HEK293 (cell line): ENCODE data around the gene PRTFDC1.

Experiments
- CTCF ChIA-PET: fragments of 350-600 bp; formaldehyde crosslinking; extraction: SDS; loops from one replicate; lab custom pipeline; 2021; ENCODE audit warnings: antibody characterized with exemption; lab: Yijun Ruan, JAX
- POLR2A ChIA-PET: fragments of 300-600 bp; formaldehyde crosslinking; extraction: SDS; loops from one replicate; lab custom pipeline; 2020; ENCODE audit warnings: antibody characterized with exemption, inconsistent platforms; lab: Yijun Ruan, JAX
- H3K27ac ChIP-seq: fragments of 200-500 bp; sonication (Bioruptor generic); 2 replicates; pipeline ENCODE4 v1.5.1; 2014; ENCODE audit warnings: low read depth, low read length, control low read depth, inconsistent platforms; ENCODE audit errors: extremely low read depth
- H3K36me3 ChIP-seq, 2 experiments: fragments of 200-500 bp in 1 of 2; sonication (Bioruptor generic) in 1 of 2; 1 replicate in 1 of 2; 2 replicates in 1 of 2; pipeline ENCODE4 v1.5.1; 2014 to 2017; ENCODE audit warnings: inconsistent platforms in 2 of 2, low read length in 2 of 2; ENCODE audit not compliant: control insufficient read depth in 2 of 2, insufficient read depth in 1 of 2
- H3K4me1 ChIP-seq: fragments of 200-500 bp; sonication (Bioruptor generic); 2 replicates; pipeline ENCODE4 v1.5.1; 2014; ENCODE audit warnings: mild to moderate bottlenecking, low read length, inconsistent platforms; ENCODE audit not compliant: control insufficient read depth, insufficient read depth
- H3K4me3 ChIP-seq: 2 replicates; pipeline ENCODE4 v1.5.1; 2011; ENCODE audit warnings: low read depth, mild to moderate bottlenecking, control low read depth, low read length, moderate library complexity
- H3K9me3 ChIP-seq: fragments of 200-500 bp; sonication (Bioruptor generic); 2 replicates; pipeline ENCODE4 v1.5.1; 2014; ENCODE audit warnings: low read depth, low read length, inconsistent platforms; ENCODE audit not compliant: control insufficient read depth, insufficient read depth
- CTCF ChIP-seq: fragments of 450-650 bp; formaldehyde crosslinking; IDR thresholded peaks from 2 replicates; pipeline ENCODE4 v1.5.1; 2016; ENCODE audit warnings: missing biosample characterization, missing genetic modification characterization
- EGR2 ChIP-seq: fragments of 450-650 bp; formaldehyde crosslinking; IDR thresholded peaks from 2 replicates; pipeline ENCODE4 v1.5.1; 2016; ENCODE audit warnings: low read depth, missing biosample characterization, missing genetic modification characterization
- HOXA7 ChIP-seq: sonication (generic); formaldehyde crosslinking; IDR thresholded peaks from 2 replicates; pipeline ENCODE4 v1.8.1; 2022; ENCODE audit warnings: missing genetic modification reagents, borderline replicate concordance
- TSHZ1 ChIP-seq: fragments of 450-650 bp; formaldehyde crosslinking; IDR thresholded peaks from 2 replicates; pipeline ENCODE4 v1.5.1; 2016; ENCODE audit warnings: missing biosample characterization, missing genetic modification characterization, borderline replicate concordance
- YY2 ChIP-seq: fragments of 450-650 bp; formaldehyde crosslinking; IDR thresholded peaks from 2 replicates; pipeline ENCODE4 v1.5.1; 2016; ENCODE audit warnings: missing biosample characterization, missing genetic modification characterization
- ZBTB49 ChIP-seq: fragments of 450-650 bp; formaldehyde crosslinking; IDR thresholded peaks from 2 replicates; pipeline ENCODE4 v1.5.1; 2016; ENCODE audit warnings: missing biosample characterization, missing genetic modification characterization, low read depth
- ZNF155 ChIP-seq: fragments of 450-650 bp; formaldehyde crosslinking; IDR thresholded peaks from 2 replicates; pipeline ENCODE4 v1.5.1; 2016; ENCODE audit warnings: missing biosample characterization, missing genetic modification characterization
- ZNF18 ChIP-seq: fragments of 450-650 bp; formaldehyde crosslinking; IDR thresholded peaks from 2 replicates; pipeline ENCODE4 v1.5.1; 2016; ENCODE audit warnings: missing biosample characterization, missing genetic modification characterization
- ZNF280C ChIP-seq: fragments of 450-650 bp; formaldehyde crosslinking; IDR thresholded peaks from 2 replicates; pipeline ENCODE4 v1.5.1; 2016; ENCODE audit warnings: missing biosample characterization, missing genetic modification characterization
- ZNF488 ChIP-seq: fragments of 450-650 bp; formaldehyde crosslinking; IDR thresholded peaks from 2 replicates; pipeline ENCODE4 v1.5.1; 2016; ENCODE audit warnings: missing biosample characterization, missing genetic modification characterization
- ZNF580 ChIP-seq: fragments of 450-650 bp; formaldehyde crosslinking; IDR thresholded peaks from 2 replicates; pipeline ENCODE4 v1.5.1; 2016; ENCODE audit warnings: missing biosample characterization, missing genetic modification characterization
- ZNF639 ChIP-seq: fragments of 450-650 bp; formaldehyde crosslinking; IDR thresholded peaks from 2 replicates; pipeline ENCODE4 v1.5.1; 2016; ENCODE audit warnings: missing biosample characterization, missing genetic modification characterization
- ZNF654 ChIP-seq: fragments of 450-650 bp; formaldehyde crosslinking; IDR thresholded peaks from 2 replicates; pipeline ENCODE4 v1.5.1; 2016; ENCODE audit warnings: low read depth, missing biosample characterization, missing genetic modification characterization
- ZNF692 ChIP-seq: fragments of 450-650 bp; formaldehyde crosslinking; IDR thresholded peaks from 2 replicates; pipeline ENCODE4 v1.5.1; 2016; ENCODE audit warnings: missing biosample characterization, missing genetic modification characterization
- ZNF701 ChIP-seq: fragments of 450-650 bp; formaldehyde crosslinking; IDR thresholded peaks from 2 replicates; pipeline ENCODE4 v1.5.1; 2016; ENCODE audit warnings: missing biosample characterization, missing genetic modification characterization
- ZNF704 ChIP-seq: fragments of 450-650 bp; formaldehyde crosslinking; IDR thresholded peaks from 2 replicates; pipeline ENCODE4 v1.5.1; 2016; ENCODE audit warnings: missing biosample characterization, missing genetic modification characterization
- ZNF777 ChIP-seq: fragments of 450-650 bp; formaldehyde crosslinking; IDR thresholded peaks from 2 replicates; pipeline ENCODE4 v1.5.1; 2017; ENCODE audit warnings: missing biosample characterization, missing genetic modification characterization, borderline replicate concordance

The PRTFDC1 gene

GRCh38 chr10:24882047-24882698 is 70.2 kb downstream of the PRTFDC1 start:
- Histone ChIP-seq H3K4me1 (no peaks in the 10 kb centered on the region), H3K9me3 (no peaks in the 10 kb centered on the region), H3K27ac (no peak overlapping the region), H3K4me3 (no peak overlapping the region), H3K36me3 (no peaks in the 10 kb centered on the region)
- POLR2A ChIA-PET, result no interaction called here
- CTCF ChIA-PET, result interaction anchor here (0.6 to 0.7 kb wide), 3 partner anchors 10 to 139 kb away, joined by 3 to 5 read pairs (median 4); no protein-coding TSS in a partner anchor
- no peak for TF ChIP-seq ZNF692
- no peak for TF ChIP-seq HOXA7
- TF ChIP-seq YY2, result no peak
- TF ChIP-seq ZNF18 (tag by site-specific recombination), result no peak
- TF ChIP-seq ZBTB49 (tag by site-specific recombination), result no peak
- TF ChIP-seq ZNF639 (tag by site-specific recombination), result no peak
- no peak for TF ChIP-seq CTCF (tag by site-specific recombination)
- no peak for TF ChIP-seq ZNF654 (tag by site-specific recombination)
- TF ChIP-seq ZNF155 (tag by site-specific recombination), result no peak
- TF ChIP-seq ZNF704 (tag by site-specific recombination), result no peak
- no peak for TF ChIP-seq ZNF280C
- TF ChIP-seq ZNF580 (tag by site-specific recombination), result no peak
- no peak for TF ChIP-seq EGR2 (tag by site-specific recombination)
- no peak for TF ChIP-seq ZNF701
- no peak for TF ChIP-seq TSHZ1 (tag by site-specific recombination)
- no peak for TF ChIP-seq ZNF777
- TF ChIP-seq ZNF488 (tag by site-specific recombination), result no peak
